Measurements from ENCODE around the gene KCNIP3.

The KCNIP3 gene

DNA sequence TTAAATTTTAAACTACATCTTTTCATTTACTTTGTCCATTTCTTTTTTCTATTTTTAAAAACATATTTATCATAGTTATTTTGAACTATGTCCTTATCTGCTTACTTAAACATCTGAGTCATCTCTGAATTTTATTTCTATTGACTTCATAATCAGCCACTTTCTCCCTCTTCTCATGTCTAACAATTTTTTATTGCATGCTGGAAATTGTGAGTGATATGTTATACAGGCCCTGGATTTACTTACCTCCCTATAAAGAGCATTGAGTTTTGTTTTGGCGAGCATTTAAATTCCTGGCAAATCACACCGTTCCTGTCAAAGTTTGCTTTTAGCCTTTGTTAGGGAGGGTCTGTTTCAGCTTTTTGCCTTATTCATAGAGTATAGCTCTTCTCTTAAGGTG lies 39.3 kb downstream of the KCNIP3 start:
- Histone ChIP-seq H4K20me1 (ENCODE audit: insufficient read depth, low read length) (no peaks in the 10 kb centered on the region), H3K27ac (ENCODE audit: low read length) (no peak overlapping the region), H3K9ac (ENCODE audit: low read length) (no peak overlapping the region), H2AFZ (ENCODE audit: low read depth, low read length) (no peak overlapping the region), H3K4me2 (ENCODE audit: low read length) (no peak overlapping the region), H3K79me2 (ENCODE audit: low read length) (no peaks in the 10 kb centered on the region), H3K36me3 (replicated peaks; ENCODE audit: low read depth, low read length) (no peaks in the 10 kb centered on the region), H3K27me3 (ENCODE audit: low read depth, low read length) (peaks cover 3% of the 10 kb centered on the region; the same call in 1 of the 2 replicates), H3K4me1 (ENCODE audit: low read length) (no peaks in the 10 kb centered on the region), H3K4me3 (ENCODE audit: low read length) (no peak overlapping the region), H3K9me3 (ENCODE audit: insufficient read depth, low read length) (no peaks in the 10 kb centered on the region)
- TF ChIP-seq, protein P1, sequence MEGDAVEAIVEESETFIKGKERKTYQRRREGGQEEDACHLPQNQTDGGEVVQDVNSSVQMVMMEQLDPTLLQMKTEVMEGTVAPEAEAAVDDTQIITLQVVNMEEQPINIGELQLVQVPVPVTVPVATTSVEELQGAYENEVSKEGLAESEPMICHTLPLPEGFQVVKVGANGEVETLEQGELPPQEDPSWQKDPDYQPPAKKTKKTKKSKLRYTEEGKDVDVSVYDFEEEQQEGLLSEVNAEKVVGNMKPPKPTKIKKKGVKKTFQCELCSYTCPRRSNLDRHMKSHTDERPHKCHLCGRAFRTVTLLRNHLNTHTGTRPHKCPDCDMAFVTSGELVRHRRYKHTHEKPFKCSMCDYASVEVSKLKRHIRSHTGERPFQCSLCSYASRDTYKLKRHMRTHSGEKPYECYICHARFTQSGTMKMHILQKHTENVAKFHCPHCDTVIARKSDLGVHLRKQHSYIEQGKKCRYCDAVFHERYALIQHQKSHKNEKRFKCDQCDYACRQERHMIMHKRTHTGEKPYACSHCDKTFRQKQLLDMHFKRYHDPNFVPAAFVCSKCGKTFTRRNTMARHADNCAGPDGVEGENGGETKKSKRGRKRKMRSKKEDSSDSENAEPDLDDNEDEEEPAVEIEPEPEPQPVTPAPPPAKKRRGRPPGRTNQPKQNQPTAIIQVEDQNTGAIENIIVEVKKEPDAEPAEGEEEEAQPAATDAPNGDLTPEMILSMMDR (IDR thresholded peaks at IDR 0.05; ENCODE audit: low read depth, low read length) = no peak
- TF ChIP-seq EZH2phosphoT487 (IDR thresholded peaks at IDR 0.05; ENCODE audit: low read depth) = no peak

DNA sequence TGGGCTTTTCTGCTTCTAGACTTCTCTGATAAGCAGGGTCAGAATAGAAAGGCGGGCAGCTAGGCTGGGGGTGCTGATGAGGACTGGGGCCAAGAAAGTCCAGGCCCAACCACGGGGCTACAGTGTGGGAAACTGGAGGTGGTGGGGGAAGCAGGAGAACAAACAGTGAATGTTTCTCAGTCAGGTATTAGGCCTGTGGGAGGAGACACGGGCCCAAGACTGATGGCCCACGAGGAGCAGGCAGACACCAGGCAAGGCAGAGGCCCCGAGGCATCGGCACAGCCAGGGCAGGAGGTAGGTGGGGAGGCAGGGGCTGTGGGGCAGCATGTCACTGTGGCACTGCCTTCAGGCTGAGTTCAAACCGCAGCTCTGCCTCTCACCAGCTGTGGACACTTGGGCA lies 40.7 kb downstream of the KCNIP3 start:
- H3K9me3 ChIP-seq (ENCODE audit: insufficient read depth, low read length) = no peaks in the 10 kb centered on the region
- peaks cover 3% of the 10 kb centered on the region; the same call in 1 of the 2 replicates for H3K27me3 ChIP-seq (ENCODE audit: low read depth, low read length)
- H3K36me3 ChIP-seq (replicated peaks; ENCODE audit: low read depth, low read length) = no peaks in the 10 kb centered on the region
- H2AFZ ChIP-seq (ENCODE audit: low read depth, low read length) = no peak overlapping the region
- no peak overlapping the region for H3K9ac ChIP-seq (ENCODE audit: low read length)
- no peaks in the 10 kb centered on the region for H4K20me1 ChIP-seq (ENCODE audit: insufficient read depth, low read length)
- H3K79me2 ChIP-seq (ENCODE audit: low read length) = no peaks in the 10 kb centered on the region
- H3K4me1 ChIP-seq (ENCODE audit: low read length) = no peaks in the 10 kb centered on the region
- no peak overlapping the region for H3K4me3 ChIP-seq (ENCODE audit: low read length)
- no peak overlapping the region for H3K27ac ChIP-seq (ENCODE audit: low read length)
- no peak overlapping the region for H3K4me2 ChIP-seq (ENCODE audit: low read length)
- TF ChIP-seq EZH2phosphoT487 (IDR thresholded peaks at IDR 0.05; ENCODE audit: low read depth) = no peak
- TF ChIP-seq, protein P1 (IDR thresholded peaks at IDR 0.05; ENCODE audit: low read depth, low read length) = no peak

DNA sequence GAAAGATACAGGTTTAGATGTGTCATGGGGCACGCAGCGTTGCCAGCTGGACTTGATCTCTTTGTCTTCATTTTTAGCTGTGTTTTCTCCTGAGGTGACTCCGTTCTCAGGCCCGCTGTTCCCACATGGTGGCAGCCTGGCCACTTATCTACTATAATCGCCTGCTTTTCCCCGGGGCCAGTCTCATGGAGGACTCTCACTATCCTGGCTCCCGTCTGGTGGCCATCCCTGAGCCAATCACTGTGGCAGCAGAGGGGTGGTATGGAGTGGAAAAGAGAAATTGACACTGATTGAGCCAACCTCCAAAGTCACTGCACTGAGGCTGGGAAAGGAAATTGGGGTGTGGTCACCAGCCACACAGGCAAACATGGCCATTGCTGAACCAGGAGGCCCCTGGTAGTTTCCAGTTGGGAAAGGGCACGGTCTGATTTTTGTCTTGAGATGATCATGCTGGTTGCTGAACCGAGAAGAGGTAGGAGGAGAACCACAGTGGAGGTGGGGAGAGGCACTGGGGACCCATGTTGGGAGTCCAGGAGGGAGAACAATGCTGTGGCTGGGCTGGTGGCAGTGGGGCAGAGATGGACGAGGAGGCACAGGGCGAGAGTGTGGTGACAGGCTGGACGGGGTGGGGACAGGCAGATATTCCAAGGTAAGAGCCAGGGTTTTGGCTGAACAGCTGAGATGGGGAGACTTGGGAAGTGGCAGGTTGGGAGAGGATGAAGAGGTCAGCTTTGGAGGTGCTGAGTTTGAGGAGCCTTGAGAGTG lies 45.6 kb downstream of the KCNIP3 start:
- Histone ChIP-seq H4K20me1 (ENCODE audit: insufficient read depth, low read length) (no peaks in the 10 kb centered on the region), H3K27ac (ENCODE audit: low read length) (no peak overlapping the region), H3K27me3 (ENCODE audit: low read depth, low read length) (no peaks in the 10 kb centered on the region; the same call in 1 of the 2 replicates), H3K36me3 (replicated peaks; ENCODE audit: low read depth, low read length) (no peaks in the 10 kb centered on the region), H2AFZ (ENCODE audit: low read depth, low read length) (no peak overlapping the region), H3K4me3 (ENCODE audit: low read length) (no peak overlapping the region), H3K9ac (ENCODE audit: low read length) (no peak overlapping the region), H3K4me2 (ENCODE audit: low read length) (no peak overlapping the region), H3K79me2 (ENCODE audit: low read length) (no peaks in the 10 kb centered on the region), H3K4me1 (ENCODE audit: low read length) (no peaks in the 10 kb centered on the region), H3K9me3 (ENCODE audit: insufficient read depth, low read length) (no peaks in the 10 kb centered on the region)
- TF ChIP-seq EZH2phosphoT487 (IDR thresholded peaks at IDR 0.05; ENCODE audit: low read depth) = no peak
- TF ChIP-seq, protein P1 (IDR thresholded peaks at IDR 0.05; ENCODE audit: low read depth, low read length) = no peak

DNA sequence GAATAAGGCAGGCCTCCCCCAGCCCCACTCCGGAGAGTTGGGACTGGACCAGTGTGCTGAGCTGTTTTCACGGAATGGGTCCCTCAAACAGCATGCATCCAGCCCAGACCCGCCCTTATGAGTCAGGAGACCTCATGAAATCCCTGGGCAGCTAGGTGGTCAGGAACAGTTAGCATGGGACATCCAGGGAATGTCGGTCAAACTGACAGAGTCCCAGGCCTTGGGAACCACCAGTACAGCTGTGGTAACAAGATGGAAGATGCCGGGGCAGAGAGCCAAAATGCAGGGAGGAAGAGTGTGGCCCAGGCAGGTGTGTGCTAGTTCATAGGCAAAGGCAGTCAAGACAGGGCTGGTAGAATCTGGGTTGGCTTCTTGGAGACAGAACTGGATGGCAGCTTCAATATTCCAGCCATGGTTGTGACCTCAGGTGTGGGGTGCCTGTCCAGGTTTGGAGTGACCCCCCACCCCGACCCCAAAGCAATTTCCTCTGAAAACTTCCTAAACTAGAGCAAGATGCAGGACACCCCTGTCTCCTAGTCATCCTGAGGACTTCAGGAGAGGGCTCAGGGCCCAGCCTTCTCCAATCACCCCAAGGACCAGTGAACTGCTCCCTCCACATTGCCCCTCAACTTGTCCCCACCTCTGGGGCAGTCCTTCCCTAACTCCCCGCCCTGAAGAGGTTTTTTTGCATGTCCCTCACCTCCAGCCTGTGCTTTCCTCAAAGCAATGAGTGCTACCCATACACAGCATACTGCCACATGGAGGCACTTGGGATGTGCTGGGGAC lies 46.5 kb downstream of the KCNIP3 start:
- no peak overlapping the region for H3K27ac ChIP-seq (ENCODE audit: low read length)
- no peaks in the 10 kb centered on the region for H3K9me3 ChIP-seq (ENCODE audit: insufficient read depth, low read length)
- H3K9ac ChIP-seq (ENCODE audit: low read length) = no peak overlapping the region
- no peaks in the 10 kb centered on the region for H3K36me3 ChIP-seq (replicated peaks; ENCODE audit: low read depth, low read length)
- no peak overlapping the region for H2AFZ ChIP-seq (ENCODE audit: low read depth, low read length)
- no peaks in the 10 kb centered on the region for H3K4me1 ChIP-seq (ENCODE audit: low read length)
- no peak overlapping the region for H3K4me2 ChIP-seq (ENCODE audit: low read length)
- TF ChIP-seq EZH2phosphoT487 (IDR thresholded peaks at IDR 0.05; ENCODE audit: low read depth) = no peak
- TF ChIP-seq, protein P1 (IDR thresholded peaks at IDR 0.05; ENCODE audit: low read depth, low read length) = no peak
- H4K20me1 ChIP-seq (ENCODE audit: insufficient read depth, low read length) = no peaks in the 10 kb centered on the region
- no peaks in the 10 kb centered on the region; the same call in 1 of the 2 replicates for H3K27me3 ChIP-seq (ENCODE audit: low read depth, low read length)
- H3K4me3 ChIP-seq (ENCODE audit: low read length) = no peak overlapping the region
- no peaks in the 10 kb centered on the region for H3K79me2 ChIP-seq (ENCODE audit: low read length)
